H1 (cell line): ENCODE results near the gene PRRC1. TPM values are rescaled to one million over a fixed set of nuclear protein-coding genes. Genes with fewer than 3 reads are reported as not detected.

Source experiments
- CTCF ChIA-PET: fragments of 300-600 bp; sonication (Branson Sonifier 250); formaldehyde crosslinking; loops from one replicate; lab custom pipeline; 2021; ENCODE audit not compliant: partially characterized antibody; lab: Charles Lee
- POLR2A ChIA-PET: fragments of 300-600 bp; sonication (Branson Sonifier 250); formaldehyde crosslinking; loops from one replicate; lab custom pipeline; 2021; ENCODE audit warnings: inconsistent platforms; ENCODE audit not compliant: partially characterized antibody; lab: Charles Lee
- DNase-seq, 2 experiments: peaks; one replicate each; pipeline versions ENCODE4 v3.0.0 to v3.0.0-alpha.2; 2010 to 2022; ENCODE audit warnings: low spot score in 2 of 2, low read depth in 1 of 2, mixed read lengths in 1 of 2
- FAIRE-seq: peaks from 2 replicates; lab custom pipeline; 2011; peaks lifted over from hg19 to GRCh38; lab: Jason Lieb, UNC
- H2AFZ ChIP-seq: 2 replicates; pipeline ENCODE4 v1.8.1; 2012; ENCODE audit warnings: low read length, inconsistent platforms
- H2AK5ac ChIP-seq: 2 replicates; pipeline ENCODE4 v1.6.1; 2013; ENCODE audit warnings: low read depth, low read length
- H2BK120ac ChIP-seq: replicated peaks from 2 replicates; pipeline ENCODE3; 2013; ENCODE audit warnings: low read depth, low read length, inconsistent platforms
- H2BK12ac ChIP-seq: 2 replicates; pipeline ENCODE4 v1.6.1; 2013; ENCODE audit warnings: low read depth, low read length
- H2BK15ac ChIP-seq: 2 replicates; pipeline ENCODE4 v1.6.1; 2013; ENCODE audit warnings: low read length
- H2BK20ac ChIP-seq: 2 replicates; pipeline ENCODE4 v1.6.1; 2013; ENCODE audit warnings: low read length
- H2BK5ac ChIP-seq: 2 replicates; pipeline ENCODE4 v1.6.1; 2013; ENCODE audit warnings: low read depth, low read length
- H3K14ac ChIP-seq: 2 replicates; pipeline ENCODE4 v1.6.1; 2013; ENCODE audit warnings: inconsistent platforms; ENCODE audit not compliant: insufficient read length
- H3K18ac ChIP-seq: 2 replicates; pipeline ENCODE4 v1.6.1; 2013; ENCODE audit warnings: low read length; ENCODE audit errors: extremely low read depth
- H3K23ac ChIP-seq: 2 replicates; pipeline ENCODE4 v1.6.1; 2013; ENCODE audit warnings: inconsistent platforms; ENCODE audit not compliant: insufficient read length
- H3K23me2 ChIP-seq: 2 replicates; pipeline ENCODE4 v1.6.1; 2013; ENCODE audit warnings: low read depth, low read length
- H3K27ac ChIP-seq: 2 replicates; pipeline ENCODE4 v1.6.1; 2011; ENCODE audit warnings: low read depth, low read length, inconsistent platforms
- H3K27me3 ChIP-seq, 4 experiments: replicated peaks in 1 of 4; 1 replicate in 1 of 4; 2 replicates in 3 of 4; pipeline versions ENCODE4 v1.6.1 to v1.8.1; 2011 to 2013; ENCODE audit warnings: low read length in 3 of 4, mild to moderate bottlenecking in 3 of 4, inconsistent platforms in 2 of 4, mixed read lengths in 2 of 4, moderate library complexity in 1 of 4; ENCODE audit not compliant: control insufficient read depth in 3 of 4, insufficient read depth in 3 of 4; ENCODE audit errors: extremely low read depth in 1 of 4
- H3K36me3 ChIP-seq, 4 experiments: 2 replicates each; pipeline versions ENCODE4 v1.6.1 to v1.8.1; 2011 to 2013; ENCODE audit warnings: mild to moderate bottlenecking in 4 of 4, low read length in 3 of 4, moderate library complexity in 2 of 4, control low read depth in 1 of 4, inconsistent platforms in 1 of 4; ENCODE audit not compliant: insufficient read depth in 4 of 4, control insufficient read depth in 2 of 4
- H3K4ac ChIP-seq: replicated peaks from 2 replicates; pipeline ENCODE3; 2013; ENCODE audit warnings: low read length, low read depth, mixed read lengths, inconsistent platforms; ENCODE audit not compliant: insufficient read length
- H3K4me1 ChIP-seq, 4 experiments: replicated peaks in 1 of 4; 1 replicate in 1 of 4; 2 replicates in 3 of 4; pipeline versions ENCODE4 v1.6.1 to v1.8.1; 2011 to 2013; ENCODE audit warnings: low read length in 3 of 4, inconsistent platforms in 2 of 4, mixed read lengths in 1 of 4; ENCODE audit not compliant: insufficient read depth in 4 of 4, control insufficient read depth in 3 of 4
- H3K4me2 ChIP-seq, 2 experiments: 2 replicates each; pipeline versions ENCODE4 v1.6.1 to v1.8.1; 2011 to 2013; ENCODE audit warnings: low read depth in 2 of 2, low read length in 2 of 2, control low read depth in 1 of 2, inconsistent platforms in 1 of 2, mild to moderate bottlenecking in 1 of 2; ENCODE audit not compliant: insufficient read depth in 1 of 2
- H3K4me3 ChIP-seq, 4 experiments: fragments of 200-600, 300-600 bp in 1 of 4; sonication (generic), shearing (Covaris generic), sonication (Bioruptor Twin) in 1 of 4; 2 replicates each; pipeline versions ENCODE4 v1.5.1 to v1.8.1; 2011 to 2016; ENCODE audit warnings: low read length in 4 of 4, low read depth in 3 of 4, control low read depth in 2 of 4, inconsistent platforms in 2 of 4, mild to moderate bottlenecking in 2 of 4, mixed read lengths in 1 of 4, moderate library complexity in 1 of 4; ENCODE audit not compliant: insufficient read depth in 2 of 4; ENCODE audit errors: extremely low read depth in 1 of 4
- H3K56ac ChIP-seq: replicated peaks from 2 replicates; pipeline ENCODE3; 2013; ENCODE audit warnings: low read depth, mild to moderate bottlenecking, mixed read lengths, low read length, inconsistent platforms; ENCODE audit not compliant: insufficient read length
- H3K79me1 ChIP-seq: 2 replicates; pipeline ENCODE4 v1.6.1; 2013; ENCODE audit warnings: low read depth, low read length, control low read depth
- H3K79me2 ChIP-seq, 2 experiments: 2 replicates each; pipeline versions ENCODE4 v1.6.1 to v1.8.1; 2012 to 2013; ENCODE audit warnings: low read length in 2 of 2, mild to moderate bottlenecking in 2 of 2, inconsistent platforms in 1 of 2; ENCODE audit not compliant: insufficient read depth in 2 of 2, control insufficient read depth in 1 of 2
- H3K9ac ChIP-seq, 4 experiments: replicated peaks in 1 of 4; 1 replicate in 1 of 4; 2 replicates in 3 of 4; pipeline versions ENCODE4 v1.6.1 to v1.8.1; 2011 to 2013; ENCODE audit warnings: low read depth in 3 of 4, low read length in 3 of 4, control low read depth in 2 of 4, mild to moderate bottlenecking in 2 of 4, moderate library complexity in 2 of 4, inconsistent platforms in 1 of 4; ENCODE audit errors: extremely low read depth in 1 of 4
- H3K9me3 ChIP-seq, 2 experiments: 2 replicates each; pipeline versions ENCODE4 v1.6.1 to v1.8.1; 2012 to 2013; ENCODE audit warnings: mild to moderate bottlenecking in 2 of 2, moderate library complexity in 2 of 2, control low read depth in 1 of 2, inconsistent platforms in 1 of 2, low read depth in 1 of 2, low read length in 1 of 2, mixed read lengths in 1 of 2; ENCODE audit not compliant: insufficient read depth in 2 of 2
- H4K20me1 ChIP-seq, 2 experiments: replicated peaks in 1 of 2; 2 replicates each; pipeline versions ENCODE3 to v1.8.1; 2011 to 2013; ENCODE audit warnings: inconsistent platforms in 2 of 2, low read length in 2 of 2, mild to moderate bottlenecking in 1 of 2; ENCODE audit not compliant: insufficient read depth in 2 of 2, control insufficient read depth in 1 of 2
- H4K5ac ChIP-seq: 2 replicates; pipeline ENCODE4 v1.6.1; 2013; ENCODE audit warnings: low read length, low read depth, mixed read lengths, inconsistent platforms; ENCODE audit not compliant: insufficient read length
- H4K8ac ChIP-seq: 2 replicates; pipeline ENCODE4 v1.8.0; 2013; ENCODE audit warnings: mild to moderate bottlenecking, moderate library complexity, low read length, inconsistent platforms; ENCODE audit not compliant: insufficient read depth; ENCODE audit errors: extremely low read depth
- H4K91ac ChIP-seq: replicated peaks from 2 replicates; pipeline ENCODE3; 2013; ENCODE audit warnings: low read length, mixed read lengths, inconsistent platforms; ENCODE audit not compliant: insufficient read length
- CBX5 ChIP-seq: fragments of 300-800, 300-1000 bp; sonication (generic); IDR thresholded peaks from 2 replicates; pipeline ENCODE4 v1.7.1; 2016; ENCODE audit warnings: antibody characterized with exemption, low read length, low read depth
- CEBPB ChIP-seq: IDR thresholded peaks from 2 replicates; pipeline ENCODE4 v1.6.1; 2012; ENCODE audit warnings: low read depth, low read length
- CTBP2 ChIP-seq: IDR thresholded peaks from 2 replicates; pipeline ENCODE4 v1.7.0; 2011; ENCODE audit warnings: borderline replicate concordance, mild to moderate bottlenecking, moderate library complexity, mixed read lengths, low read length; ENCODE audit not compliant: insufficient read depth, insufficient read length
- HDAC2 ChIP-seq, 2 experiments: fragments of 300-600 bp in 1 of 2; sonication (generic) in 1 of 2; IDR thresholded peaks; 2 replicates each; pipeline ENCODE4 v1.6.1; 2011 to 2012; ENCODE audit warnings: low read depth in 2 of 2, low read length in 2 of 2, mild to moderate bottlenecking in 2 of 2, moderate library complexity in 2 of 2, borderline replicate concordance in 1 of 2, inconsistent platforms in 1 of 2
- HDAC6 ChIP-seq: IDR thresholded peaks from one replicate; pipeline ENCODE4 v1.7.1; 2012; ENCODE audit warnings: low read depth, mild to moderate bottlenecking, inconsistent platforms, low read length, moderate library complexity
- RFX5 ChIP-seq: IDR thresholded peaks from 2 replicates; pipeline ENCODE4 v1.6.1; 2011; ENCODE audit warnings: low read depth, low read length, improper control_type of control experiment, borderline replicate concordance
- RXRA ChIP-seq: IDR thresholded peaks from 2 replicates; pipeline ENCODE4 v1.6.1; 2011; ENCODE audit warnings: low read depth, mild to moderate bottlenecking, low read length, moderate library complexity; ENCODE audit not compliant: insufficient read depth
- SIN3A ChIP-seq, 2 experiments: IDR thresholded peaks in 1 of 2; conservative IDR thresholded peaks in 1 of 2; 2 replicates each; pipeline ENCODE4 v1.6.1; 2011 to 2012; ENCODE audit warnings: low read length in 2 of 2, improper control_type of control experiment in 1 of 2, low read depth in 1 of 2, mild to moderate bottlenecking in 1 of 2
- TCF12 ChIP-seq: IDR thresholded peaks from 2 replicates; pipeline ENCODE4 v1.6.1; 2011; ENCODE audit warnings: low read depth, mild to moderate bottlenecking, low read length
- TEAD4 ChIP-seq: IDR thresholded peaks from 2 replicates; pipeline ENCODE4 v1.6.1; 2012; ENCODE audit warnings: low read depth, low read length, inconsistent platforms, mixed read lengths
- USF2 ChIP-seq: IDR thresholded peaks from 2 replicates; pipeline ENCODE4 v1.6.1; 2011; ENCODE audit warnings: low read length, improper control_type of control experiment
- WGBS, 2 experiments: shearing (Covaris generic) in 1 of 2; methylation state at CpG; one replicate each; pipeline versions ENCODE4 v1.1.6 to v1.1.7; 2013 to 2015; ENCODE audit warnings: low lambda C conversion rate in 2 of 2, mixed read lengths in 2 of 2, inconsistent platforms in 1 of 2, low coverage in 1 of 2, missing lambda C conversion rate in 1 of 2; ENCODE audit not compliant: insufficient replicate concordance in 2 of 2, insufficient coverage in 1 of 2, insufficient read length in 1 of 2; ENCODE audit errors: extremely low coverage in 1 of 2, missing lambda C conversion rate in 1 of 2; 5-methylcytosine and 5-hydroxymethylcytosine counted together
- polyA plus RNA-seq, 7 experiments: library from polyadenylated mRNA; depleted of rRNA in 3 of 7; stranded (reverse) in 5 of 7; unstranded in 2 of 7; fragments of >200 nt in 5 of 7; fragments of 200-250 nt in 2 of 7; gene quantifications; 1 replicate in 5 of 7; 2 replicates in 1 of 7; 4 replicates in 1 of 7; pipeline versions ENCODE4 v1.2.1 to v1.2.3, GENCODE V29; 2011 to 2013; ENCODE audit warnings: missing spikeins in 2 of 7, mixed read lengths in 2 of 7
- total RNA-seq: library from RNA; stranded (reverse); fragmentation: NEBNext Ultra II Directional; extraction: Animal tissue kit (Norgen Biotek cat#: 25700); gene quantifications from 2 replicates; pipeline ENCODE4 v1.2.1, GENCODE V29; 2021

Gene PRRC1
- total and polyA plus RNA-seq, 2 of the 8 experiments (the other 6 are each of a cell fraction or from before 2014, with no cell fraction given), result 54.6 to 78.6 TPM

GRCh38 chr5:127567026-127567768, 49.8 kb downstream of the PRRC1 start:
- H4K91ac ChIP-seq, result no peak overlapping the region
- DNase-seq, result no peak
- H3K36me3 ChIP-seq, result no peaks in the 10 kb centered on the region
- WGBS, 2 experiments, result 80% methylated on average over 7 of the region's 7 CpGs; no CpG with 5 or more reads in 1 of the 2 experiments
- H2AFZ ChIP-seq, result no peak overlapping the region
- no peak overlapping the region for H2BK15ac ChIP-seq
- H3K27ac ChIP-seq, result no peak overlapping the region
- no peak overlapping the region for H2BK12ac ChIP-seq
- H3K4ac ChIP-seq, result no peak overlapping the region
- no peak overlapping the region for H3K56ac ChIP-seq
- no peak overlapping the region for H2AK5ac ChIP-seq
- no peak overlapping the region for H2BK5ac ChIP-seq
- peaks cover 0 to 2% (median 0%) of the 10 kb centered on the region in 4 experiments; a peak in 1 of 7 replicates for H3K4me1 ChIP-seq
- CTCF ChIA-PET, result interaction anchor here (1.0 to 1.2 kb wide), 2 partner anchors 36 to 278 kb away, joined by 3 to 4 read pairs; no protein-coding TSS in a partner anchor
- no peaks in the 10 kb centered on the region for H4K20me1 ChIP-seq
- H4K8ac ChIP-seq, result no peak overlapping the region
- H4K5ac ChIP-seq, result no peak overlapping the region
- H3K14ac ChIP-seq, result no peak overlapping the region
- no peak overlapping the region for H3K9ac ChIP-seq
- H3K18ac ChIP-seq, result no peak overlapping the region
- H3K4me2 ChIP-seq, result no peak overlapping the region
- H3K79me1 ChIP-seq, result no peaks in the 10 kb centered on the region
- H3K23me2 ChIP-seq, result no peaks in the 10 kb centered on the region
- H3K4me3 ChIP-seq, result no peak overlapping the region
- POLR2A ChIA-PET, result no interaction called here
- TF ChIP-seq USF2 (no peak), HDAC6 (no peak), CEBPB (no peak), HDAC2 (IDR thresholded peaks at IDR 0.05; ENCODE audit: borderline replicate concordance in 1 of 2, low read depth in 2 of 2, low read length in 2 of 2) (no peak), TEAD4 (no peak), CTBP2 (no peak), CBX5 (no peak), SIN3A (conservative IDR thresholded peaks at IDR 0.05 in 1 of 2, IDR thresholded peaks at IDR 0.05 in 1 of 2; ENCODE audit: low read depth in 1 of 2, low read length in 2 of 2) (no peak), TCF12 (no peak), RXRA (no peak), RFX5 (no peak)
- H3K27me3 ChIP-seq, result no peaks in the 10 kb centered on the region
- H2BK120ac ChIP-seq, result no peak overlapping the region
- H3K23ac ChIP-seq, result no peak overlapping the region
- H2BK20ac ChIP-seq, result no peak overlapping the region
- H3K9me3 ChIP-seq, result peaks cover 0 to 3% of the 10 kb centered on the region in 2 experiments; a peak in 1 of 4 replicates
- no peaks in the 10 kb centered on the region for H3K79me2 ChIP-seq
- no peak for FAIRE-seq
